ENCODE data around the gene KRT75. TPM values are rescaled to one million over a fixed set of nuclear protein-coding genes. Genes with fewer than 3 reads are reported as not detected.

The KRT75 gene
- total and polyA plus RNA-seq, 2 of the 13 experiments (the other 11 are each of a cell fraction or from before 2014, with no cell fraction given): not detected

DNA sequence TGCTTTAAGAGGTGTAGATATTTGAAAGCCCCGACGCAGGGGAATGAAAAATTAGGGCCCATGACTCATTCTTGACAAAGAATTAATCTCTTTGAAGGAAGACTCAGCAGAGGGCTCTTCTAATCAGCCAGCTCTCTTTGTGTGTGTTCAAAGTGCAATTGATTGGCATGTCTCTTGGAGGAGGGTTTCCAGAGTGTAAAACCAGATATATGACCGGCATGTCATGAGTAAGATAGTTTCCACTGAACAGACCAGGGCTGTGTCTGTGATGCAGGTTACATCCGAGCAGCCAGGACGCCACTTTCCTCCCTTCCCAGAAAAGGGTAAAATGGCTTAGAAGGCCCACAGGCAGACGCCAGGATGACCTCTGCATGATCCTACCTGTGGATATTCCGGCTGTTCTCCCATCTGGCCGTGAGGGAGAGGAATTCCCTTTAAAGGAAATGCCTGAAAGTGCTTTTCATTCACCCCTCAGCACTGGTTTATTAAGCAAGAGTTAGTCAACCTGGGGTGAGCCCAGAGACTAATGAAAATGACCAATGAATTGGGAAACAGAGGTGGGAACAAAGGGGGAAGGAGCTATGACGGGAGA is 7.2 kb upstream of the KRT75 start (continued):
- TF ChIP-seq NCOA1 (CRISPR knock-in tag; IDR thresholded peaks at IDR 0.05) (no peak), SIX1 (CRISPR knock-in tag; IDR thresholded peaks at IDR 0.05; ENCODE audit: borderline replicate concordance) (no peak), TARDBP (CRISPR knock-in tag; IDR thresholded peaks at IDR 0.05) (no peak), ATM (IDR thresholded peaks at IDR 0.05; ENCODE audit: borderline replicate concordance) (no peak)
- TF ChIP-seq, protein P1, sequence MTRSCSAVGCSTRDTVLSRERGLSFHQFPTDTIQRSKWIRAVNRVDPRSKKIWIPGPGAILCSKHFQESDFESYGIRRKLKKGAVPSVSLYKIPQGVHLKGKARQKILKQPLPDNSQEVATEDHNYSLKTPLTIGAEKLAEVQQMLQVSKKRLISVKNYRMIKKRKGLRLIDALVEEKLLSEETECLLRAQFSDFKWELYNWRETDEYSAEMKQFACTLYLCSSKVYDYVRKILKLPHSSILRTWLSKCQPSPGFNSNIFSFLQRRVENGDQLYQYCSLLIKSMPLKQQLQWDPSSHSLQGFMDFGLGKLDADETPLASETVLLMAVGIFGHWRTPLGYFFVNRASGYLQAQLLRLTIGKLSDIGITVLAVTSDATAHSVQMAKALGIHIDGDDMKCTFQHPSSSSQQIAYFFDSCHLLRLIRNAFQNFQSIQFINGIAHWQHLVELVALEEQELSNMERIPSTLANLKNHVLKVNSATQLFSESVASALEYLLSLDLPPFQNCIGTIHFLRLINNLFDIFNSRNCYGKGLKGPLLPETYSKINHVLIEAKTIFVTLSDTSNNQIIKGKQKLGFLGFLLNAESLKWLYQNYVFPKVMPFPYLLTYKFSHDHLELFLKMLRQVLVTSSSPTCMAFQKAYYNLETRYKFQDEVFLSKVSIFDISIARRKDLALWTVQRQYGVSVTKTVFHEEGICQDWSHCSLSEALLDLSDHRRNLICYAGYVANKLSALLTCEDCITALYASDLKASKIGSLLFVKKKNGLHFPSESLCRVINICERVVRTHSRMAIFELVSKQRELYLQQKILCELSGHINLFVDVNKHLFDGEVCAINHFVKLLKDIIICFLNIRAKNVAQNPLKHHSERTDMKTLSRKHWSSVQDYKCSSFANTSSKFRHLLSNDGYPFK (CRISPR knock-in tag; IDR thresholded peaks at IDR 0.05; ENCODE audit: borderline replicate concordance): no peak

DNA sequence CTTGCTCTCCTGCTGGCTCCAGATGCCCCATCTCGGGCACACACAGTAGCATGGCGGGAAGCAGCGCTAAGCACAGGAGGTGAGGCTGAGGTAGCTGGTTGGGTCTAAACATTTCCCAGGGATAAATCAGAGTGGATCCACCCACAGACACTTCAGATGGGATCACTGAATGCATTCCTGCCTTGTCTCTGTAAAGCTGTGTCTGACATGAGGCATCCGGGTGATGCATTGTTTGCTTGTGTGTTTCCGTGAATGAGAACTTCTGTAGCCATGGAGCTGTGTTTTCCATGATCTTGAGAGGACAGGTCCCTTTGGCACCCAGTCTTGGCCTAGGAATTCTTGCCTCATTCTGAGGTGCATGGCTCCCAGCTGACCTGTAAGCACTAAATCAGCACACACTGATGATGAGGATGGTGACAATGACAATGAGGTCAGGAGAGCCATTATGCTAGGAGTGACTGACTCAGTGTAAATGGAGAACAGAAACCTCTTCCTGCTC is 6.7 kb upstream of the KRT75 start:
- in situ Hi-C loops (cut with HindIII; ENCODE audit: extremely low pct_ligation_motif_present, low pct_unique_long_range_greater_than_20kb): no loop called here
- no peaks in the 10 kb centered on the region for H4K20me1 ChIP-seq (ENCODE audit: insufficient read depth, low read length)
- no peak overlapping the region for H3K4me3 ChIP-seq (replicated peaks in 1 of 3; ENCODE audit: insufficient read depth in 1 of 3, low read depth in 2 of 3, low read length in 3 of 3)
- BruUV-seq (replicated peaks): no TSS peak
- intact Hi-C loops (cut with micrococcal nuclease; ENCODE audit: unreplicated experiment): no loop called here
- peaks cover 0 to 1% of the 10 kb centered on the region in 2 experiments; a peak in 2 of 5 replicates for H3K27me3 ChIP-seq (ENCODE audit: control insufficient read depth in 1 of 2, insufficient read depth in 2 of 2, low read length in 2 of 2)
- H3K79me2 ChIP-seq (ENCODE audit: insufficient read depth, low read length): no peaks in the 10 kb centered on the region
- FAIRE-seq (no peak), DNase-seq (ENCODE audit: low spot score) (no peak), ATAC-seq (peak; percentile 26; the same call in 2 of the 3 replicates)
- no peak overlapping the region for H3K27ac ChIP-seq (ENCODE audit: extremely low read length, insufficient read depth, low read length)
- H3K4me2 ChIP-seq (ENCODE audit: low read depth, low read length): no peak overlapping the region
- H3K4me1 ChIP-seq (ENCODE audit: insufficient read depth, low read length): peaks cover 13% of the 10 kb centered on the region
- WGBS (ENCODE audit: low lambda C conversion rate): 53% methylated on average over 3 of the region's 5 CpGs
- POLR2A ChIA-PET: no interaction called here
- CTCF ChIA-PET (ENCODE audit: low intra/inter-chr PET ratio, low total read pairs): no interaction called here
- no peaks in the 10 kb centered on the region for H3K9me3 ChIP-seq (ENCODE audit: low read length)
- H2AFZ ChIP-seq (ENCODE audit: low read length): no peak overlapping the region
- no peaks in the 10 kb centered on the region for H3K36me3 ChIP-seq (replicated peaks in 1 of 2; ENCODE audit: control insufficient read depth in 1 of 2, insufficient read depth in 2 of 2, low read length in 2 of 2)
- H3K9ac ChIP-seq (ENCODE audit: insufficient read depth, low read depth, low read length): no peak overlapping the region
- no peak for TF ChIP-seq CHD4 (IDR thresholded peaks at IDR 0.05; ENCODE audit: borderline replicate concordance, low read length)
- TF ChIP-seq CBX1 (IDR thresholded peaks at IDR 0.05; ENCODE audit: low read depth): no peak
- no peak for TF ChIP-seq PAWR (CRISPR knock-in tag; IDR thresholded peaks at IDR 0.05; ENCODE audit: borderline replicate concordance)
- TF ChIP-seq SRSF1 (optimal IDR thresholded peaks at IDR 0.05; ENCODE audit: low read depth, low read length): no peak
- TF ChIP-seq ZSCAN29 (CRISPR knock-in tag; conservative IDR thresholded peaks at IDR 0.05): no peak
- TF ChIP-seq HNRNPL (IDR thresholded peaks at IDR 0.05; ENCODE audit: low read depth, low read length): no peak
- no peak for TF ChIP-seq ZFP1 (CRISPR knock-in tag; IDR thresholded peaks at IDR 0.05)
- TF ChIP-seq, protein P2, sequence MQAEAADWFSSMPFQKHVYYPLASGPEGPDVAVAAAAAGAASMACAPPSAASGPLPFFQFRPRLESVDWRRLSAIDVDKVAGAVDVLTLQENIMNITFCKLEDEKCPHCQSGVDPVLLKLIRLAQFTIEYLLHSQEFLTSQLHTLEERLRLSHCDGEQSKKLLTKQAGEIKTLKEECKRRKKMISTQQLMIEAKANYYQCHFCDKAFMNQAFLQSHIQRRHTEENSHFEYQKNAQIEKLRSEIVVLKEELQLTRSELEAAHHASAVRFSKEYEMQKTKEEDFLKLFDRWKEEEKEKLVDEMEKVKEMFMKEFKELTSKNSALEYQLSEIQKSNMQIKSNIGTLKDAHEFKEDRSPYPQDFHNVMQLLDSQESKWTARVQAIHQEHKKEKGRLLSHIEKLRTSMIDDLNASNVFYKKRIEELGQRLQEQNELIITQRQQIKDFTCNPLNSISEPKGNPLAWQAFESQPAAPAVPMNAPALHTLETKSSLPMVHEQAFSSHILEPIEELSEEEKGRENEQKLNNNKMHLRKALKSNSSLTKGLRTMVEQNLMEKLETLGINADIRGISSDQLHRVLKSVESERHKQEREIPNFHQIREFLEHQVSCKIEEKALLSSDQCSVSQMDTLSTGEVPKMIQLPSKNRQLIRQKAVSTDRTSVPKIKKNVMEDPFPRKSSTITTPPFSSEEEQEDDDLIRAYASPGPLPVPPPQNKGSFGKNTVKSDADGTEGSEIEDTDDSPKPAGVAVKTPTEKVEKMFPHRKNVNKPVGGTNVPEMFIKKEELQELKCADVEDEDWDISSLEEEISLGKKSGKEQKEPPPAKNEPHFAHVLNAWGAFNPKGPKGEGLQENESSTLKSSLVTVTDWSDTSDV (CRISPR knock-in tag; IDR thresholded peaks at IDR 0.05): no peak
- TF ChIP-seq, protein P3, sequence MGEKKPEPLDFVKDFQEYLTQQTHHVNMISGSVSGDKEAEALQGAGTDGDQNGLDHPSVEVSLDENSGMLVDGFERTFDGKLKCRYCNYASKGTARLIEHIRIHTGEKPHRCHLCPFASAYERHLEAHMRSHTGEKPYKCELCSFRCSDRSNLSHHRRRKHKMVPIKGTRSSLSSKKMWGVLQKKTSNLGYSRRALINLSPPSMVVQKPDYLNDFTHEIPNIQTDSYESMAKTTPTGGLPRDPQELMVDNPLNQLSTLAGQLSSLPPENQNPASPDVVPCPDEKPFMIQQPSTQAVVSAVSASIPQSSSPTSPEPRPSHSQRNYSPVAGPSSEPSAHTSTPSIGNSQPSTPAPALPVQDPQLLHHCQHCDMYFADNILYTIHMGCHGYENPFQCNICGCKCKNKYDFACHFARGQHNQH (CRISPR knock-in tag; IDR thresholded peaks at IDR 0.05): no peak
